ENCODE data around the gene GPR27.
A peak's percentile ranks its signal among the peaks of the same experiment; 100 is the strongest.

GPR27 gene

DNA sequence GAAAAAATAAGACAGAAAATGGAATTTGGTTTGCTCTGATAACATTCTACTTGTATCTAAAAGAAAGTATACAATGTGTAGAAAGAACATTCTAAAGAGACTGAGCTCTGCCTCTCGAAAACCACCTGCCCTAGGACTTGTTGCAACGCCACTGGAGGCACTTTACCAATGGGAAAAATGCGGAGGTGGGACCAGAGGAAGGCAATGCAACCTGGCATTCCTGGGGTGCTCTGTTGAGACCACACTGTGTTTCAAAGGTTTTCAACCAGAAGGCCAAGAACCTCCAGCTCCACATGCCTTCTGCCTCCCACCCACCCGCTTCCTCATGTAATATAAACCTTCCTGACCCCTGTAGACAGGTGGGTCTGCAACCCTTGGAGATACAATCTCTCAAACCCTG lies 26.8 kb downstream of the GPR27 start:
- no peak for DNase-seq (ENCODE audit: low spot score)
- in situ Hi-C loops (cut with MboI; ENCODE audit: low sequenced_read_pairs, unreplicated experiment) = no loop called here
- TF ChIP-seq, protein P1, sequence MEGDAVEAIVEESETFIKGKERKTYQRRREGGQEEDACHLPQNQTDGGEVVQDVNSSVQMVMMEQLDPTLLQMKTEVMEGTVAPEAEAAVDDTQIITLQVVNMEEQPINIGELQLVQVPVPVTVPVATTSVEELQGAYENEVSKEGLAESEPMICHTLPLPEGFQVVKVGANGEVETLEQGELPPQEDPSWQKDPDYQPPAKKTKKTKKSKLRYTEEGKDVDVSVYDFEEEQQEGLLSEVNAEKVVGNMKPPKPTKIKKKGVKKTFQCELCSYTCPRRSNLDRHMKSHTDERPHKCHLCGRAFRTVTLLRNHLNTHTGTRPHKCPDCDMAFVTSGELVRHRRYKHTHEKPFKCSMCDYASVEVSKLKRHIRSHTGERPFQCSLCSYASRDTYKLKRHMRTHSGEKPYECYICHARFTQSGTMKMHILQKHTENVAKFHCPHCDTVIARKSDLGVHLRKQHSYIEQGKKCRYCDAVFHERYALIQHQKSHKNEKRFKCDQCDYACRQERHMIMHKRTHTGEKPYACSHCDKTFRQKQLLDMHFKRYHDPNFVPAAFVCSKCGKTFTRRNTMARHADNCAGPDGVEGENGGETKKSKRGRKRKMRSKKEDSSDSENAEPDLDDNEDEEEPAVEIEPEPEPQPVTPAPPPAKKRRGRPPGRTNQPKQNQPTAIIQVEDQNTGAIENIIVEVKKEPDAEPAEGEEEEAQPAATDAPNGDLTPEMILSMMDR (IDR thresholded peaks at IDR 0.05; ENCODE audit: borderline replicate concordance, control extremely low read depth, extremely low read depth, insufficient read depth, missing control alignments) = no peak

DNA sequence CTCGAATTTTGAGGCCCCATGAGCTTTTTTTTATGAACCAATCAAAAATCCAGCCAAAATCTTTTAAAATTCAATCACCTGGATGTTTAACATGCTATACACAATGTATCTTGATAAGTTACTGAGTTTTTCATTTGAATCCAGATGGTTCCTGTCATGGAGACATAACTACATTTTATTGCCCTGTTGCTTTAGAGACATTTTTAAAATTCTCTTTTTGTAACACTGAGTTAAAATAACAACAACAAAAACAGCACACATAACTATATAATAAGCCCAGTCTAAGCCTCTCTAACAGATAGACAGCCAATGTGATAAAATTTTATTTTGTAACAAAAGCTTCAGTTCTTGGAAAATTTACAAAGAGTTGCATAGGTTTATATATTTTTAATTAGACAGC lies 29.5 kb downstream of the GPR27 start:
- no peak for DNase-seq (ENCODE audit: low spot score)
- in situ Hi-C loops (cut with MboI; ENCODE audit: low sequenced_read_pairs, unreplicated experiment) = no loop called here
- TF ChIP-seq, protein P1 (IDR thresholded peaks at IDR 0.05; ENCODE audit: borderline replicate concordance, control extremely low read depth, extremely low read depth, insufficient read depth, missing control alignments) = no peak

DNA sequence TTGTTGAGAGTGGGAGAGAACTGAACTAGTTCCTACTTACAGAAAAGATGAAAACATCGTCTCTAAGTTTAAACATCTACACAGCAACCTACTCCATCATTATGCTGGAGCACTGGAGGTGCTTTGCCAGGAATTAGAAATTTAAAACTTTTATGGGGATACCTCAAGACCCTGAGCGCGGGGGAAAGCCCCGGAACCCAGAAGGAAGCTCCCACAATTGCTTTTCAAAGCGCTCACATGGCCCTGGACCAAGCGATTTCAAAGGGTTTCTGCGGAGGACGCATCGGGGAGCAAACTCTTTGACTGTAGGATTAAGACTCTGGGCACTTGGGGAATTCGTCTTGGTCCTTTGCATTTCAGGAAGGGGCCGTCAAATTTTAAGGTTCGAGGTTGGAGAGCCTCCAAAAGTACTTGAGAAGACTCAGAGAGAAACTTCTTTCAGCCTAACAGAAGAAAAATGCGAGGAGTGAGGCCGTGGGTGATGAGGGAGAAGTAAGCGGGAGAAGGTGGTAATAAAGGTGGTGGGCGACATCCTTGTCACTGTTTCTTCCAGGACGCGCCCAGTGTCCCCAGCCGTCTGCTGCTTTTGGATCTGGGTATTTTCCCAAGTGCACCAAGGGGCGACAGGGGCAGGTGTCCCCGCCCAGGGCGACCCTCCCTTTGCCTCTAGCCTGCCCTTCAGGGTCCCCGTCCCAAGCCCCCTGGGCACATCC lies 30.7 kb downstream of the GPR27 start:
- in situ Hi-C loops (cut with MboI; ENCODE audit: low sequenced_read_pairs, unreplicated experiment) = no loop called here
- TF ChIP-seq, protein P1 (IDR thresholded peaks at IDR 0.05; ENCODE audit: borderline replicate concordance, control extremely low read depth, extremely low read depth, insufficient read depth, missing control alignments) = no peak
- DNase-seq (ENCODE audit: low spot score) = no peak

DNA sequence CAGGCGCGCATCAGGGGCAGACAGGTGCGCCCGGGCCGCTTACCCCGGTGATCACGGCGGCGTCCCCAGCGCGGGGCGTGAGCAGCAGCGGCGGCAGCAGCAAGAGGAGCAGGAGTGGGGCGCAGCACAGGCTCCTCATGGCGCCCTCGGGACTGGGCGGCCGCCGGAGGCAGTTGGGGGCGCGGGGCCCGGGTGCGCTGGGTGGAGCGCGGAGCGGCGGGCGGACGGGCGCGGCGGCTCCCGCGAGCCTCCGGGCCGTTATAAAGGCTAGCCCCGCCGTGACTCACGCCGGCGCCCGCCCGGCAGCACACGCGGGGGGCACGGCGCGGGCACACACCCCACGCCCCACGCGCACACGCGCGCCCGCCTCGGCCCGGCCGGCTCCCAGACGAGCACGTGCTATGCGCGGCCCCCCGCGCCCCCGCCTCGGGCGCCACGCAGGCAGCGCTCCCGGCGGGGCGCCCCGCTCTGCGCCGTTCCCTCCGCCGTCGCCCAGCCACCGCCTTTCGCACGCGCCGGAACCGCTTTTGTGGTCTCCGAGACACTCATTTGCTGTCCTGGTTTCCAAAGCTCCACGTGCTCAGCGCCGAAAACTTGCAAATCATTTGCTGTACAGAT lies 31.4 kb downstream of the GPR27 start, which contains the start of gene PROK2:
Gene PROK2, minus strand, starts transcription at position 235 of the 618 bp plus-strand sequence. Its CDS starts 96 bp downstream, at position 139.
- TF ChIP-seq, protein P1 (IDR thresholded peaks at IDR 0.05; ENCODE audit: borderline replicate concordance, control extremely low read depth, extremely low read depth, insufficient read depth, missing control alignments) = no peak
- DNase-seq (ENCODE audit: low spot score) = peak; percentile 42
- in situ Hi-C loops (cut with MboI; ENCODE audit: low sequenced_read_pairs, unreplicated experiment) = no loop called here

DNA sequence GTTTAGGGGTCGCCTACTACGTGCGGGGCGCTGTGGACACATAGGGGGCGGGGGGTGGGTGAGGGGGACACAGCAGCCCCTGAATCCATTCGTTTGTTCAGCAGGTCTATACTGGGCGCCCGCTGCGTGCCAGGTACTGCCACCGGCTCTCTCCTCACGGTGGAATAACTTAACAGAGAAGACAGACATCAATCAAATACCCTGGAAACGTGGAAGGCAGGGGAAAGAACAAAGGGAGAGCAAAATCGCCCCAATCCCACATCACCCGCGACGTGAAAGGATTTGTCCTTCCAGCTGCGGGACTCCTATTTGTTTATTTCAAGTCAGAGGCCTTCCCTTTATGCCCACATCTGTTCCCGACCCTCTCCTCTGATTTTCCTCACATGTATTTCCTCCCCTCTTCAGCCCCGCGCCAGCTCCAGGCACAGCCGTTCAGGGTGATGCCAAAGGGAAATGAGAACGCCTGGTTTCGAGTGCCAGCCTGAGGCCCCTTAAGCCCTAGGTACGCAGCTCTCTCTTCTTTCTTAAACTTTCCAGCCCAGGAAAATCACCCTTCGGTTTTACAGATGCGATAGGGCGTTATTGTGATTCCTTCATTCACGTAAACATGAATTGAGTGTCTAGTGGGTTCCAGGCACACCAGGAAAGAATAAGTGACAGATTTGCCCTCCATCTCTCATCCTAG lies 32.0 kb downstream of the GPR27 start:
- TF ChIP-seq, protein P1 (IDR thresholded peaks at IDR 0.05; ENCODE audit: borderline replicate concordance, control extremely low read depth, extremely low read depth, insufficient read depth, missing control alignments) = no peak
- in situ Hi-C loops (cut with MboI; ENCODE audit: low sequenced_read_pairs, unreplicated experiment) = no loop called here
- no peak for DNase-seq (ENCODE audit: low spot score)

DNA sequence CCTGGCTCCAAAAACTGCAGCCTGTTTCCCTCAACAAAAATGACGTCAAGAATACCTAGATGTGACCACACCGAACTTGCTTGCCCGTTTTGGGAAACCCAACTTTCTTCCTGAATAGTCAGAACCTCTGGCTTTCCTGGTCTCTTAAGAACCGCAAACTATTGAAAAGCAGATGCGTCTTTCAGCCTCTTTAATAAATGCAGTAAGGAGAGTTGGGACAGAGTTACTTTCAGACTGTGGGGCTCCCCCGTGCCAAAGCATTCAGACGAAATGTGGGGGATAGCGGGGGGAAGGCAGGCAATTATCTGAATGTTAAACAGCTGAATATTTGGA lies 32.5 kb downstream of the GPR27 start:
- no peak for DNase-seq (ENCODE audit: low spot score)
- TF ChIP-seq, protein P1 (IDR thresholded peaks at IDR 0.05; ENCODE audit: borderline replicate concordance, control extremely low read depth, extremely low read depth, insufficient read depth, missing control alignments) = no peak
- in situ Hi-C loops (cut with MboI; ENCODE audit: low sequenced_read_pairs, unreplicated experiment) = no loop called here
